GM12878 (cell line): ENCODE measurements around the gene PTPRM. TPM values are rescaled to one million over a fixed set of nuclear protein-coding genes. Genes with fewer than 3 reads are reported as not detected.

Source experiments
- ATAC-seq: fragments of 200-7000 bp; cut with Tn5 transposase; 3 replicates; pipeline ENCODE4 v1.9.1; 2020; ENCODE audit warnings: mild to moderate bottlenecking, moderate library complexity
- BruUV-seq: library from RNA; stranded (reverse); fragments of 400-500 nt; replicated peaks from 2 replicates; lab custom pipeline; 2021; lab: Mats Ljungman, UMichigan
- CTCF ChIA-PET: fragments of 300-600 bp; sonication (Branson Sonifier 250); formaldehyde crosslinking; extraction: SDS; loops from one replicate; lab custom pipeline; 2021; ENCODE audit warnings: inconsistent platforms; lab: Yijun Ruan, JAX
- POLR2A ChIA-PET: fragments of 350-600 bp; formaldehyde crosslinking; extraction: SDS; loops from one replicate; lab custom pipeline; 2021; ENCODE audit warnings: inconsistent platforms; lab: Charles Lee
- RAD21 ChIA-PET: fragments of 300-600 bp; sonication (Branson Sonifier 250); formaldehyde crosslinking; loops from one replicate; lab custom pipeline; 2023; ENCODE audit warnings: antibody characterized with exemption; ENCODE audit not compliant: unreplicated experiment; lab: Charles Lee
- SMC1A ChIA-PET: fragments of 300-600 bp; sonication (Branson Sonifier 250); formaldehyde crosslinking; loops from one replicate; lab custom pipeline; 2023; ENCODE audit not compliant: unreplicated experiment, uncharacterized antibody; lab: Charles Lee
- DNase-seq: peaks from one replicate; pipeline ENCODE4 v3.0.0-alpha.2; 2011; ENCODE audit warnings: low read depth, low spot score
- FAIRE-seq: peaks from 3 replicates; lab custom pipeline; 2011; peaks lifted over from hg19 to GRCh38; lab: Jason Lieb, UNC
- H2AFZ ChIP-seq: 2 replicates; pipeline ENCODE4 v1.6.0; 2011; ENCODE audit warnings: low read depth, low read length, control low read depth; ENCODE audit not compliant: control insufficient read depth
- H3K27ac ChIP-seq: 2 replicates; pipeline ENCODE4 v1.5.1; 2011; ENCODE audit warnings: control low read depth; ENCODE audit not compliant: control insufficient read depth, insufficient read depth
- H3K27me3 ChIP-seq, 2 experiments: replicated peaks in 1 of 2; 2 replicates each; pipeline versions ENCODE4 v1.6.0 to v1.6.1; 2011; ENCODE audit warnings: low read length in 1 of 2; ENCODE audit not compliant: control insufficient read depth in 2 of 2, insufficient read depth in 2 of 2
- H3K36me3 ChIP-seq, 2 experiments: 2 replicates each; pipeline ENCODE4 v1.5.1; 2011; ENCODE audit warnings: low read length in 1 of 2; ENCODE audit not compliant: control insufficient read depth in 2 of 2, insufficient read depth in 2 of 2
- H3K4me1 ChIP-seq: 2 replicates; pipeline ENCODE4 v1.6.1; 2011; ENCODE audit warnings: mild to moderate bottlenecking, low read length, moderate library complexity, mixed read lengths; ENCODE audit not compliant: control insufficient read depth, insufficient read depth
- H3K4me2 ChIP-seq: 2 replicates; pipeline ENCODE4 v1.6.0; 2011; ENCODE audit warnings: control low read depth; ENCODE audit not compliant: control insufficient read depth, insufficient read depth
- H3K4me3 ChIP-seq: fragments of 200-600 bp; sonication (generic); 2 replicates; pipeline ENCODE4 v1.5.1; 2016
- H3K79me2 ChIP-seq: 2 replicates; pipeline ENCODE4 v1.6.0; 2011; ENCODE audit warnings: low read length; ENCODE audit not compliant: control insufficient read depth, insufficient read depth
- H3K9ac ChIP-seq: 2 replicates; pipeline ENCODE4 v1.8.0; 2011; ENCODE audit warnings: low read length, control low read depth, mixed read lengths; ENCODE audit not compliant: control insufficient read depth, insufficient read depth
- H3K9me3 ChIP-seq: replicated peaks from 3 replicates; pipeline ENCODE4 v1.5.1; 2011; ENCODE audit warnings: mild to moderate bottlenecking, low read length; ENCODE audit not compliant: control insufficient read depth, insufficient read depth
- H4K20me1 ChIP-seq: 2 replicates; pipeline ENCODE4 v1.6.0; 2011; ENCODE audit not compliant: control insufficient read depth, insufficient read depth
- CBX3 ChIP-seq: fragments of 200-600 bp; sonication (generic); IDR thresholded peaks from 2 replicates; pipeline ENCODE4 v1.6.1; 2016; ENCODE audit warnings: low read depth, borderline replicate concordance
- IRF3 ChIP-seq: fragments of 450-650 bp; IDR thresholded peaks from 2 replicates; pipeline ENCODE4 v1.6.1; 2014; ENCODE audit warnings: mild to moderate bottlenecking
- MTA3 ChIP-seq: IDR thresholded peaks from 2 replicates; pipeline ENCODE4 v1.6.1; 2012; ENCODE audit warnings: low read length, inconsistent platforms, borderline replicate concordance
- NFYA ChIP-seq: IDR thresholded peaks from 2 replicates; pipeline ENCODE4 v1.6.1; 2011; ENCODE audit warnings: low read depth, mild to moderate bottlenecking, low read length, improper control_type of control experiment, borderline replicate concordance
- POLR2A ChIP-seq: IDR thresholded peaks from 2 replicates; pipeline ENCODE4 v1.6.1; 2011; ENCODE audit warnings: low read depth, mild to moderate bottlenecking, low read length
- RB1 ChIP-seq: fragments of 450-650 bp; formaldehyde crosslinking; IDR thresholded peaks from 2 replicates; pipeline ENCODE4 v1.6.1; 2017; ENCODE audit warnings: mild to moderate bottlenecking, borderline replicate concordance
- TCF3 ChIP-seq: IDR thresholded peaks from 2 replicates; pipeline ENCODE4 v1.6.1; 2012; ENCODE audit warnings: low read depth, mild to moderate bottlenecking, low read length, borderline replicate concordance; ENCODE audit not compliant: insufficient read depth
- whole genome bisulfite sequencing: methylation state at CpG from one replicate; pipeline ENCODE4 v1.1.6; 2016; ENCODE audit warnings: low lambda C conversion rate; ENCODE audit not compliant: insufficient replicate concordance, insufficient coverage; ENCODE audit errors: missing lambda C conversion rate; 5-methylcytosine and 5-hydroxymethylcytosine counted together
- in situ Hi-C: fragments of 300-500 bp; cut with MboI; formaldehyde crosslinking; loops from 9 replicates; pipeline ENCODE4 v1.14.3; 2018; ENCODE audit warnings: mixed read lengths
- intact Hi-C: fragments of 100-400 bp; cut with micrococcal nuclease; formaldehyde crosslinking; loops from one replicate; pipeline ENCODE4 v1.14.2; 2022; ENCODE audit not compliant: unreplicated experiment
- polyA plus RNA-seq, 11 experiments: library from polyadenylated mRNA; depleted of rRNA in 4 of 11; unstranded in 6 of 11; stranded (reverse) in 5 of 11; fragments of >200 nt; fragmentation: Nextera tagmentation in 4 of 11; fragmentation: Illumina TruSeq in 1 of 11; extraction: Ambion mirVana in 4 of 11; extraction: Trizol in 1 of 11; gene quantifications; 1 replicate in 1 of 11; 2 replicates in 10 of 11; pipeline versions ENCODE4 v1.2.1 to v1.2.3, GENCODE V29; 2011 to 2016; ENCODE audit warnings: inconsistent platforms in 2 of 11, missing spikeins in 2 of 11, low read depth in 1 of 11
- total RNA-seq, 4 experiments: library from RNA; depleted of rRNA in 3 of 4; stranded (reverse); fragments of >200 nt in 3 of 4; fragmentation: Illumina TruSeq in 1 of 4; extraction: Trizol in 1 of 4; gene quantifications; 2 replicates each; pipeline versions ENCODE4 v1.2.1 to v1.2.3, GENCODE V29; 2013 to 2021

PTPRM gene
- total and polyA plus RNA-seq, 10 of the 15 experiments (the other 5 are each of a cell fraction or from before 2014, with no cell fraction given) = 0.07 to 22.6 (median 0.60) TPM

GRCh38 chr18:7742224-7742623 is 175.1 kb downstream of the PTPRM start (continued):
- TF ChIP-seq MTA3 = no peak

GRCh38 chr18:7743256-7743655 is 176.1 kb downstream of the PTPRM start:
- Histone ChIP-seq H3K4me3 (no peak overlapping the region), H3K79me2 (no peaks in the 10 kb centered on the region), H3K4me1 (no peaks in the 10 kb centered on the region), H3K9ac (no peak overlapping the region), H3K36me3 (no peaks in the 10 kb centered on the region), H4K20me1 (no peaks in the 10 kb centered on the region), H2AFZ (no peak overlapping the region), H3K27ac (no peak overlapping the region), H3K9me3 (no peaks in the 10 kb centered on the region), H3K27me3 (no peaks in the 10 kb centered on the region), H3K4me2 (no peak overlapping the region)
- POLR2A ChIA-PET = no interaction called here
- RAD21 ChIA-PET = no interaction called here
- 0% methylated on average over 1 of the region's 1 CpG for WGBS
- intact Hi-C loops = no loop called here
- SMC1A ChIA-PET = no interaction called here
- in situ Hi-C loops = no loop called here
- no peak for FAIRE-seq
- no peak for DNase-seq
- no peak for ATAC-seq
- CTCF ChIA-PET = no interaction called here
- BruUV-seq = no TSS peak
- TF ChIP-seq CBX3 = no peak
- no peak for TF ChIP-seq TCF3
- TF ChIP-seq POLR2A = no peak
- no peak for TF ChIP-seq RB1
- no peak for TF ChIP-seq NFYA
- no peak for TF ChIP-seq IRF3
